PFSK-1 (cell line): Measurements from ENCODE around the gene RBMXL3.

Source experiments
- POLR2AphosphoS5 ChIP-seq: IDR thresholded peaks from 2 replicates; pipeline ENCODE4 v1.6.1; 2012; ENCODE audit warnings: low read depth, mild to moderate bottlenecking, control low read depth, low read length, moderate library complexity
- REST ChIP-seq, 2 experiments: IDR thresholded peaks; 2 replicates each; pipeline versions ENCODE4 v1.6.1 to v1.8.0; 2011 to 2012; ENCODE audit warnings: low read depth in 2 of 2, low read length in 2 of 2, control low read depth in 1 of 2, inconsistent platforms in 1 of 2, mild to moderate bottlenecking in 1 of 2, moderate library complexity in 1 of 2; ENCODE audit not compliant: insufficient read depth in 1 of 2
- SIN3A ChIP-seq: IDR thresholded peaks from 2 replicates; pipeline ENCODE4 v1.6.1; 2012; ENCODE audit warnings: mild to moderate bottlenecking, low read length, moderate library complexity, borderline replicate concordance; ENCODE audit not compliant: insufficient read depth

GRCh38 chrX:115214605-115215004 lies 25.4 kb downstream of the RBMXL3 start:
- TF ChIP-seq POLR2AphosphoS5 = no peak
- TF ChIP-seq SIN3A = no peak
- TF ChIP-seq REST (IDR thresholded peaks at IDR 0.05; ENCODE audit: insufficient read depth in 1 of 2, low read depth in 2 of 2, low read length in 2 of 2) = no peak
